ENCODE data around the gene ZNF75A. TPM values are rescaled to one million over a fixed set of nuclear protein-coding genes. Genes with fewer than 3 reads are reported as not detected.

Gene ZNF75A
- total RNA-seq, 1 donor from 2014 or later: 10.1 TPM

DNA sequence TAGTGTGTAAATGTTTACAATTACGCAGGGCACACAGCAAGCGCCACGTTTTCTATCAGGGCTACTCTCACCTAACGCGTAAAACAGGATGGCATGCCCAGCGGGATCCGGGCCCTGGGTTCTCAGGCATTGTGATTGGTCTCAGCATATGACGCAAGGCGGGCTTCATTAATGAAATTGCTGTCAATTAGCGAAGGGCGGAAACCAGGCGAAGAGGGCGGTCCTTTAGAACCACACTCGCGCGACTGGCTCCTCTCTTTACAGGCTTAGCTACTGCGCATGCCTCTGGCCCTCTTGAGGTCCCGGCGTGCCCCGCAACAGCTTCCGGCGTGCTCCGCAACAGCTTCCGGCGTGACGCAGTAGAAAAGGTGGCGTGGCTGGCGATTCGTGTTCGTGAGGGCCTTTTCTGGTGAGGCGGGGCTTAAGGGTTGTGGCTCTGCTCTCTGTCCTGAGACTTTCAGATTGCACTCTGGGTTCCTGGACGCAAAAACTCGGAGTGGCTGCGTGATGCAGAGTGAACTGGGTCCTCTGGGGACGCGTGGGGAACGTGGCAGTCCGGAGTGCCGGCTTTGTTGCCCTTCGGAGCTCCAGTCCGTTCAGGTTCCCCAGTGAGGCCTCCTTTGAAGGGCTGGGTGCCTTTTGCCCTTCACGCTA, 59.6 kb downstream of the ZNF75A start:
- DNase-seq (ENCODE audit: low read depth in 2 of 2): peak; percentile 86 to 89

Other genes with a start within 250 kb of the ZNF75A start
- gene IL32, start 239.9 kb upstream of the ZNF75A start, total RNA-seq: 52.0 and 53.5 TPM in 2 replicates
- not detected in 2 replicates for gene ZSCAN10, start 206.2 kb upstream of the ZNF75A start, total RNA-seq
- gene ZNF205, start 192.9 kb upstream of the ZNF75A start, total RNA-seq: 14.9 and 17.2 TPM in 2 replicates
- 2.8 and 5.4 TPM in 2 replicates for gene ZNF213, start 170.5 kb upstream of the ZNF75A start, total RNA-seq
- gene OR1F1, start 117.3 kb upstream of the ZNF75A start, total RNA-seq: not detected in 2 replicates
- 8.2 and 9.4 TPM in 2 replicates for gene ZNF200, start 70.3 kb upstream of the ZNF75A start, total RNA-seq
- gene MEFV, start 48.9 kb upstream of the ZNF75A start, total RNA-seq: under 0.01 TPM in 1 of 2 replicates, not detected in the other
- 31.2 and 46.8 TPM in 2 replicates for gene ZNF263, start 22.0 kb upstream of the ZNF75A start, total RNA-seq
- gene TIGD7, start 67 bp upstream of the ZNF75A start, total RNA-seq: 2.8 and 2.9 TPM in 2 replicates
- gene OR2C1, start 50.4 kb downstream of the ZNF75A start, total RNA-seq: under 0.01 TPM in 1 of 2 replicates, not detected in the other
- 7.4 and 10.9 TPM in 2 replicates for gene ZSCAN32, start 95.5 kb downstream of the ZNF75A start, total RNA-seq
- gene ZNF174, start 95.7 kb downstream of the ZNF75A start, total RNA-seq: 5.0 and 7.1 TPM in 2 replicates
- 1.5 and 2.5 TPM in 2 replicates for gene ZNF597, start 138.0 kb downstream of the ZNF75A start, total RNA-seq
- 6.8 and 15.4 TPM in 2 replicates for gene NAA60, start 138.2 kb downstream of the ZNF75A start, total RNA-seq
- gene C16orf90, start 190.0 kb downstream of the ZNF75A start, total RNA-seq: not detected in 2 replicates
- gene CLUAP1, start 195.5 kb downstream of the ZNF75A start, total RNA-seq: 6.4 and 7.6 TPM in 2 replicates